A549 (cell line): ENCODE data around the gene ING5. TPM values are rescaled to one million over a fixed set of nuclear protein-coding genes. Genes with fewer than 3 reads are reported as not detected.

Experiments used
- ATAC-seq, 2 experiments: fragments of 200-7000 bp in 1 of 2; fragments of >200 bp in 1 of 2; cut with Nextera tagmentation in 1 of 2; cut with Tn5 transposase in 1 of 2; 3 replicates each; pipeline versions ENCODE4 v1.8.0 to v1.9.1; 2018 to 2020; ENCODE audit warnings: mild to moderate bottlenecking in 1 of 2, moderate library complexity in 1 of 2
- CTCF ChIA-PET: fragments of 300-600 bp; sonication (Branson Sonifier 250); formaldehyde crosslinking; extraction: SDS; loops from one replicate; lab custom pipeline; 2021; ENCODE audit warnings: antibody characterized with exemption, inconsistent platforms; lab: Yijun Ruan, JAX
- POLR2A ChIA-PET: fragments of 350-600 bp; formaldehyde crosslinking; extraction: SDS; loops from one replicate; lab custom pipeline; 2021; ENCODE audit warnings: antibody characterized with exemption, inconsistent platforms; lab: Yijun Ruan, JAX
- DNase-seq, 2 experiments: peaks; one replicate each; pipeline versions ENCODE4 v3.0.0 to v3.0.0-alpha.2; 2011 to 2016; ENCODE audit warnings: low read depth in 1 of 2, low spot score in 1 of 2
- FAIRE-seq: peaks from 2 replicates; lab custom pipeline; 2011; peaks lifted over from hg19 to GRCh38; lab: Jason Lieb, UNC
- H3K27ac ChIP-seq, 2 experiments: fragments of >200 bp; sonication (Bioruptor Twin); formaldehyde crosslinking; 3 replicates each; pipeline ENCODE4 v1.5.1; 2016 to 2017
- H3K4me1 ChIP-seq: fragments of >200 bp; sonication (Bioruptor Twin); formaldehyde crosslinking; 3 replicates; pipeline ENCODE4 v1.6.1; 2016
- H3K4me2 ChIP-seq: fragments of >200 bp; sonication (Bioruptor Twin); formaldehyde crosslinking; 3 replicates; pipeline ENCODE4 v1.6.1; 2016
- H3K4me3 ChIP-seq: fragments of >200 bp; sonication (Bioruptor Twin); formaldehyde crosslinking; 3 replicates; pipeline ENCODE4 v1.5.1; 2016
- H3K9me3 ChIP-seq: fragments of >200 bp; sonication (Bioruptor Twin); formaldehyde crosslinking; 3 replicates; pipeline ENCODE4 v1.6.1; 2016
- BHLHE40 ChIP-seq: IDR thresholded peaks from 2 replicates; pipeline ENCODE4 v1.6.1; 2012; ENCODE audit warnings: low read depth, low read length, inconsistent platforms
- CBX8 ChIP-seq: fragments of 200-600 bp; sonication (generic); IDR thresholded peaks from 2 replicates; pipeline ENCODE4 v1.6.1; 2016
- EP300 ChIP-seq, 2 experiments: fragments of >200 bp; sonication (Bioruptor Twin); formaldehyde crosslinking; IDR thresholded peaks; 2 replicates in 1 of 2; 3 replicates in 1 of 2; pipeline ENCODE4 v1.6.1; 2016 to 2017
- FOSB ChIP-seq: fragments of 250-450 bp; sonication (Bioruptor Pico); IDR thresholded peaks from 2 replicates; pipeline ENCODE4 v1.5.0; 2020; ENCODE audit warnings: mild to moderate bottlenecking, moderate library complexity
- HDAC2 ChIP-seq: fragments of 200-600 bp; sonication (generic); IDR thresholded peaks from 2 replicates; pipeline ENCODE4 v1.6.1; 2016
- JUN ChIP-seq, 2 experiments: fragments of >200 bp; sonication (Bioruptor Twin); formaldehyde crosslinking; IDR thresholded peaks; 2 replicates in 1 of 2; 3 replicates in 1 of 2; pipeline ENCODE4 v1.6.1; 2016 to 2017
- KDM5A ChIP-seq: fragments of 200-600 bp; sonication (generic); IDR thresholded peaks from 2 replicates; pipeline ENCODE4 v1.6.1; 2016; ENCODE audit warnings: antibody characterized with exemption, mild to moderate bottlenecking
- NR3C1 ChIP-seq: fragments of >200 bp; sonication (Bioruptor Twin); formaldehyde crosslinking; IDR thresholded peaks from 3 replicates; pipeline ENCODE4 v1.6.1; 2017
- PHF8 ChIP-seq: fragments of 200-600 bp; sonication (generic); IDR thresholded peaks from 2 replicates; pipeline ENCODE4 v1.6.1; 2016; ENCODE audit warnings: low read depth, mild to moderate bottlenecking, antibody characterized with exemption, moderate library complexity, borderline replicate concordance
- POLR2A ChIP-seq: IDR thresholded peaks from 2 replicates; pipeline ENCODE4 v1.6.1; 2012; ENCODE audit warnings: mild to moderate bottlenecking, low read length
- RARB ChIP-seq: fragments of 250-450 bp; sonication (Bioruptor Pico); IDR thresholded peaks from 2 replicates; pipeline ENCODE4 v1.8.0; 2021; ENCODE audit warnings: mild to moderate bottlenecking, moderate library complexity
- TP53 ChIP-seq: fragments of 250-450 bp; sonication (Bioruptor Pico); IDR thresholded peaks from 2 replicates; pipeline ENCODE4 v1.5.0; 2021; ENCODE audit warnings: mild to moderate bottlenecking, moderate library complexity
- ZNF302 ChIP-seq: fragments of 250-450 bp; sonication (Bioruptor Pico); IDR thresholded peaks from 2 replicates; pipeline ENCODE4 v1.9.0; 2021; ENCODE audit warnings: inconsistent platforms, mild to moderate bottlenecking, moderate library complexity
- ZSCAN20 ChIP-seq: fragments of 250-450 bp; sonication (Bioruptor Pico); IDR thresholded peaks from 2 replicates; pipeline ENCODE4 v1.8.0; 2022; ENCODE audit warnings: mild to moderate bottlenecking, moderate library complexity
- WGBS: methylation state at CpG from one replicate; pipeline ENCODE4 v1.1.6; 2017; ENCODE audit errors: missing lambda C conversion rate; 5-methylcytosine and 5-hydroxymethylcytosine counted together
- polyA plus RNA-seq, 4 experiments: library from polyadenylated mRNA; depleted of rRNA in 3 of 4; stranded (reverse); fragments of >200 nt; fragmentation: RNase III in 1 of 4; extraction: RNeasy Plus Mini Kit Qiagen cat#74134 plus additional on column Dnase treatment in 1 of 4; gene quantifications; 2 replicates in 3 of 4; 3 replicates in 1 of 4; pipeline ENCODE4 v1.2.3, GENCODE V29; 2011 to 2017
- TF ChIP-seq, protein P1 (sequence below): fragments of >200 bp; sonication (Bioruptor Twin); formaldehyde crosslinking; IDR thresholded peaks from 3 replicates; pipeline ENCODE4 v1.5.1; 2016
- TF ChIP-seq, protein P2 (sequence below): fragments of 250-450 bp; sonication (Bioruptor Pico); IDR thresholded peaks from 2 replicates; pipeline ENCODE4 v1.5.0; 2020; ENCODE audit warnings: low read depth, mild to moderate bottlenecking, moderate library complexity

The ING5 gene
- polyA plus RNA-seq, 2 of the 4 experiments (the other 2 are of a cell fraction): 28.6 to 29.6 TPM

GRCh38 chr2:241672243-241673188 lies 29.3 kb upstream of the ING5 start (continued):
- TF ChIP-seq RARB (CRISPR knock-in tag) (no peak), BHLHE40 (no peak), CBX8 (no peak)

DNA sequence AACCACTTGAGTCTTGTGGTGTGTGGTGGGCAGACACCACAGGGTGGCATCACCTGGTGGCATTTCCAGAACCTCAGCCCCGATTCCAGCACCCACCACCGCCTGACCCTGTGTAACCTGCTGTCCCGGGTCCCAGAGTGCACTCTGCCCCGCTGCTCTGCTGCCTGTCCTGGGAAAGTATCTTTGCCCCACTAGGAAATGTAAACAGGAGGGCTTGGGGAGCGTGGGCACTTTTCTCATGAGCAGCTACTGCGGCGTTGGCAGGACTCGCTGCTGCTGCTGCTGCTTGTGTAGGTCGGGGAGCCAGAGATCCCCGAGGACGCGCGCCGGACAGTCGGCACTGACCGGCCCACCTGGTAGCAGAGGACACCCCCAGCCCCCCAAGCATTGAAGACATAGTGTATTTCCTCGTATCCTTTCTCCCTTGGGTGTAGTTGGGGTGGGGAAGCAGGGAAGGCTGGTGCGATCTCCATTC lies 28.6 kb upstream of the ING5 start:
- ATAC-seq (no peak), DNase-seq (no peak), FAIRE-seq (no peak)
- no peak overlapping the region for H3K4me2 ChIP-seq
- H3K4me1 ChIP-seq: no peaks in the 10 kb centered on the region
- no peaks in the 10 kb centered on the region for H3K9me3 ChIP-seq
- H3K4me3 ChIP-seq: no peak overlapping the region
- no peak overlapping the region for H3K27ac ChIP-seq
- ChIA-PET POLR2A (no interaction called here), CTCF (interaction anchor here (1.5 kb wide), 1 partner anchor 14 kb away, joined by 6 read pairs; no protein-coding TSS in a partner anchor)
- WGBS: 94% methylated on average over 18 of the region's 18 CpGs
- TF ChIP-seq PHF8 (no peak), KDM5A (no peak), ZSCAN20 (CRISPR knock-in tag) (no peak), FOSB (CRISPR knock-in tag) (no peak), JUN (IDR thresholded peaks at IDR 0.05) (no peak), POLR2A (no peak), TP53 (CRISPR knock-in tag) (no peak), ZNF302 (CRISPR knock-in tag) (no peak), NR3C1 (no peak)
- TF ChIP-seq, protein P1, sequence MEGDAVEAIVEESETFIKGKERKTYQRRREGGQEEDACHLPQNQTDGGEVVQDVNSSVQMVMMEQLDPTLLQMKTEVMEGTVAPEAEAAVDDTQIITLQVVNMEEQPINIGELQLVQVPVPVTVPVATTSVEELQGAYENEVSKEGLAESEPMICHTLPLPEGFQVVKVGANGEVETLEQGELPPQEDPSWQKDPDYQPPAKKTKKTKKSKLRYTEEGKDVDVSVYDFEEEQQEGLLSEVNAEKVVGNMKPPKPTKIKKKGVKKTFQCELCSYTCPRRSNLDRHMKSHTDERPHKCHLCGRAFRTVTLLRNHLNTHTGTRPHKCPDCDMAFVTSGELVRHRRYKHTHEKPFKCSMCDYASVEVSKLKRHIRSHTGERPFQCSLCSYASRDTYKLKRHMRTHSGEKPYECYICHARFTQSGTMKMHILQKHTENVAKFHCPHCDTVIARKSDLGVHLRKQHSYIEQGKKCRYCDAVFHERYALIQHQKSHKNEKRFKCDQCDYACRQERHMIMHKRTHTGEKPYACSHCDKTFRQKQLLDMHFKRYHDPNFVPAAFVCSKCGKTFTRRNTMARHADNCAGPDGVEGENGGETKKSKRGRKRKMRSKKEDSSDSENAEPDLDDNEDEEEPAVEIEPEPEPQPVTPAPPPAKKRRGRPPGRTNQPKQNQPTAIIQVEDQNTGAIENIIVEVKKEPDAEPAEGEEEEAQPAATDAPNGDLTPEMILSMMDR: no peak

GRCh38 chr2:241673797-241674725 lies 27.8 kb upstream of the ING5 start:
- 93% methylated on average over 21 of the region's 21 CpGs for WGBS
- DNase-seq: peak; percentile 31 to 50
- FAIRE-seq: no peak
- Histone ChIP-seq H3K9me3 (no peaks in the 10 kb centered on the region), H3K4me3 (no peak overlapping the region), H3K4me2 (no peak overlapping the region), H3K27ac (no peak overlapping the region), H3K4me1 (no peaks in the 10 kb centered on the region)
- peak; percentile 77 to 82 for ATAC-seq
- ChIA-PET POLR2A (no interaction called here), CTCF (interaction anchor here (1.5 kb wide), 1 partner anchor 15 kb away, joined by 6 read pairs; no protein-coding TSS in a partner anchor)
- TF ChIP-seq ZNF302 (CRISPR knock-in tag) (no peak), JUN (IDR thresholded peaks at IDR 0.05) (0 out of 5 replicates have a peak, but pooled peaks of 1 of the 2 experiments have one; percentile 7)

DNA sequence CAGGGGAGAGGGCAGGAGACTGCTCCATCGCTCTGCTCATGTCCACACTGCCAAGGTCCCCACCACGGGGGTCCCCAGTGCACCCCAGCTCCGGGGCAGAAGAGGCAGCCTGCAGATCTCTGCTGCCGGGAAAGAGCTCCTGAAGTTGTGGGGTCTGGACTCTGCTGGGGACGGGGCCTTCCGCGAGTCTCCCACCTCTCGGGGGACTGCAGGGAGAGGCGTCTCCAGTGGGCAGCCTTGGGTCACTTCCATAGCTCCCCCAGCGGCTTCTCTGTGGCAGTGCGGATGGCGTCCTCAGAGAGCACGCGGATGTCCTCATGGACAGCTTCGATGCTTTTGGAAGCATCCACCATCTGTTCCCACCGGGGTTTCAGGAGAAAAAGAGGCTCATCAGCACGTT lies 26.0 kb upstream of the ING5 start:
- no peak overlapping the region for H3K4me3 ChIP-seq
- POLR2A ChIA-PET: interaction anchor here (0.6 kb wide), 1 partner anchor 11 kb away, joined by 3 read pairs; the partner anchor contains the start of gene DTYMK
- TF ChIP-seq, protein P2, sequence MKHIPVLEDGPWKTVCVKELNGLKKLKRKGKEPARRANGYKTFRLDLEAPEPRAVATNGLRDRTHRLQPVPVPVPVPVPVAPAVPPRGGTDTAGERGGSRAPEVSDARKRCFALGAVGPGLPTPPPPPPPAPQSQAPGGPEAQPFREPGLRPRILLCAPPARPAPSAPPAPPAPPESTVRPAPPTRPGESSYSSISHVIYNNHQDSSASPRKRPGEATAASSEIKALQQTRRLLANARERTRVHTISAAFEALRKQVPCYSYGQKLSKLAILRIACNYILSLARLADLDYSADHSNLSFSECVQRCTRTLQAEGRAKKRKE: no peak
- TF ChIP-seq JUN (IDR thresholded peaks at IDR 0.05): no peak
- no peak for TF ChIP-seq HDAC2
- TF ChIP-seq EP300 (IDR thresholded peaks at IDR 0.05): no peak
- TF ChIP-seq, all 56 proteins: peak for 0
- H3K4me2 ChIP-seq: no peak overlapping the region
- CTCF ChIA-PET: interaction anchor here (0.7 to 1.4 kb wide), 4 partner anchors 8 to 17 kb away, joined by 3 to 7 read pairs (median 4); no protein-coding TSS in a partner anchor
- ATAC-seq (no peak; a peak in 2 of 6 replicates), FAIRE-seq (no peak), DNase-seq (no peak)
- no peak overlapping the region for H3K27ac ChIP-seq
- 88% methylated on average over 17 of the region's 17 CpGs for WGBS
- H3K4me1 ChIP-seq: peaks cover 3% of the 10 kb centered on the region; the same call in 2 of the 3 replicates
- no peaks in the 10 kb centered on the region for H3K9me3 ChIP-seq
